HG02588 (cell line): Measurements from ENCODE around the gene OR52H1.
"Not testable (repeated sequence)": the region's sequence is repeated elsewhere in the genome, so short reads cannot be mapped to it uniquely, and the experiment has no call there.

Experiments used
- ATAC-seq: cut with Tn5 transposase; IDR thresholded peaks from one replicate; pipeline ENCODE4 v1.9.1; 2021; ENCODE audit warnings: mild to moderate bottlenecking, moderate library complexity; ENCODE audit not compliant: unreplicated experiment

Gene OR52H1

DNA sequence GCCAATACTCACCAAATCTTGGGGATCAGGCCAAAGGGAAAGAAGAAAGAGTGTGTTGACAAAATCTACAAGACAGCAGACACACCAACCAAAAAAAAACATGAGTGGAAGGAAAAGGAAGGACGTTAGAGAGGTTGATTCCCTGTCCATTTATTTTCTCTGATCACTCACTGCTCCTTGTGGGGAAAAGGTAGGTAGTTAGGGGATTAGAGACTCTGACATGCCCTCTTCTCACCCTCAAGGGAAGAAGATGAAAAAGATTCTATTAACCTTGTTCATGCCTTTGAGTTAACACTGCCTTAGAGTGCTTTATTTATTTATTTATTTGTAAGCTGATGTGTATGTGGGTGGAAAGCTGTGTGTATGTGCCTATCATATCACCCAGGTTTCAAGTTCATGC lies at the start of gene OR52H1:
OR52H1 (minus strand) TSS at position 101 of the 400 bp plus-strand sequence. CDS start 3,035 bp downstream, outside the sequence.
- no peak for ATAC-seq

DNA sequence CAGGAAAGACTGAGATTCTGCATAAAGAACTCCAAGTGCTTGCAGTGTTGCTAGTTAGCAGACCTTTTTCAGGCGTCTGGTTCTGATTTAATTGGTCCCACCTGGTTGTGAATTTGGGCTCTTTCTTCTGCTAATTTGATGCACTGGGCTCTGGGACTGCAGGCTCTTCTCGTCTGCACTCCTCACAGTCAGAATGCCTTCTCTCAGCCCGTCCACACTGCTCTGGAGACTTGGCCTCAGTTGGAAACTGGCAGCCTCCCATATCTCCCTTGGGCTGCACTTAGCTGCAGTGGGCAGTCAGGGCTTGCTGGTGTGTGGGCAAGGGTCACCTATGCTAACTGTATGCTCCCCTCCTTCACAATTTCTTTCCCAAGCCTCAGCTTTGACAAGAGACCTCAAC lies 49.6 kb upstream of the OR52H1 start:
- no peak for ATAC-seq

DNA sequence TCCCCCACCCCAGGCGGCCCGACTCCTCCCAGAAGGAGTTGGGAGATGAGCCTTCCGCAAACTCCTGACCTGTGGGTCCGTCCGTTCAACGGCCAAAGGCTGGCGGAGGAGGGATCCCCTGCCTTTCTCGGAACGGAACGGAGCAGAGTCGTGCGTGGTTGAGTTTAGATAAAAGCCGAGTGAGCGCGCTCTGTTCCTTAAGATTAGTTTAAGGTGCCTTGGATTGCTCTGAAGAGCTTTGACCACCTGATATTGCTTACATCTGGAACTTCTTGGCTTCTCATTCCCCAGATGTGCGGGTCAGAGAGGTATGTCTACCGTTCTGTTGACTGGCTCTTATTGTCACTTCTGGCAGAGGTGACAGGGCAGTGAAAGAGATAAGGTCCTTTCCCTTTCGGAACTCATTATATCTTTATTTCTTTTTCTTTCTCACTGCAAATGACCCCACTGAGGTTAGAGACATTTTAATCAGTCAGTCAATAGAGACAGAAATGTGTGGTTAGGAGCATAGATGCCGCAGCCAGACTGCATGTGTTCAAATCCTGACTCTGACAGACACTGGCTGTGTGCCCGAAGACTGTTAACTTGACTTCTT lies 48.4 kb upstream of the OR52H1 start, which contains the start of gene TRIM6:
TRIM6 (plus strand) TSS at position 31 of the 595 bp plus-strand sequence; CDS start at position 292, 261 bp downstream.
- ATAC-seq: peak; percentile 50

DNA sequence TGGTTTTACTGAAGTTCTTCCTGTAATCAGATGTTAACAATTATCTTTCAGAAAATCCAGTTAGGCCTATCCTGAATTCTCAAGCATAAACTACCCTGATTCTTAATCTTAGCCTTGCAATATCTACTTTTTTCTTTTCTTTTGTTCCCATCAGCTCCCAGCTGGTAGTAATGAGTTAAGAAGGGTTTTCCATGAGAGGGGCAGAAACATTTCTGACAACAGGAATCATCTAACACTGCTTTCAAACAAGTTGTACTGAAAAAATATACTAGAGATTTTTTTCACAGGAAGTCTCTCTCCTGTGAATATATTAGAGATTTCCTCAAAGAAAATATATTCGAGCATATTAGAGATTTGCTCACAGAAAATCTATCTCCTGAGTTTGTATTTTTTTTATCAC lies 44.8 kb upstream of the OR52H1 start:
- no peak for ATAC-seq

DNA sequence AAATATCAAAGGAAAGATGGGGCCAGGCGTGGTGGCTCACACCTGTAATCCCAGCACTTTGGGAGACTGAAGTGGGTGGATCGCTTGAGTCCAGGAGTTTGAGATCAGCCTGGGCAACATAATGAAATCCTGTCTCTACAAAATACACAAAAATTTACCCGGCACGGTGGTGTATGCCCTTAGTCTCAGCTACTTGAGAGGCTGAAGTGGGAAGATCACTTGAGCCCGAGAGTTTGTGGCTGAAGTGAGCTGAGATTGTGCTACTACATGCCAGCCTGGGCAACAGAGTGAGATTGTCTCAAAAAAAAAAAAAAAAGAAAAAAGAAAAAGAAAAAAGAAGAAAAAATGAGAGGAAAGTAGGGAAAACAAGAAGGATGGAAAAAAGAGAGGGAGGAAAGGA lies 44.3 kb upstream of the OR52H1 start:
- ATAC-seq: no peak

DNA sequence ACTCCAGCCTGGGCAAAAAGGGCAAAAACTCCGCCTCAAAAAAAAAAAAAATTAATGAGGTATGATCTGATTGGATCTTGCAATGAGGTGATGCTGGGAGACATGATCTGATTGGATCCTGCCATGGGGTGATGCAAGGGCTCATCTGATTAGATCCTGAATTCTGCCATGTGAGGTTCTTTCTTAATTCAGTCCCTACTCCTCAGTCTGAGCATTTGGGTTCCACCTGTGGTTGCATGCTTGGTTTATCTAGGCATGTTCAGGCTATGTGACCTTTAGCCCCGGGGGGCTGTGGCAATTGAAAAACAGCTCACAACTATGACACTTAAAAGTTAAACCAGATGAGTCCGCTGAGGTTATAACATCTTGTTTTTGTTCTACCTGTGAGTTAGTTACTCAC lies 43.3 kb upstream of the OR52H1 start:
- ATAC-seq: no peak

DNA sequence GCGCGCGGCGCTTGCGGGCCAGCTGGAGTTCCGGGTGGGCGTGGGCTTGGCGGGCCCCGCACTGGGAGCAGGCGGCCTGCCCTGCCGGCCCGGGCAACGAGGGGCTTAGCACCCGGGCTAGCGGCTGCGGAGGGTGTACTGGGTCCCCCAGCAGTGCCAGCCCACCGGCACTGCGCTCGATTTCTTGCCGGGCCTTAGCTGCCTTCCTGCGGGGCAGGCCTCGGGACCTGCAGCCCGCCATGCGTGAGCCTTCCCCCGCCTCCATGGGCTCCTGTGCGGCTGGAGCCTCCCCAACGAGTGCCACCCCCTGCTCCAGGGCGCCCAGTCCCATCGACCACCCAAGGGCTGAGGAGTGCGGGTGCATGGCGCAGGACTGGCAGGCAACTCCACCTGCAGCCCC lies 41.6 kb upstream of the OR52H1 start:
- ATAC-seq: not testable (repeated sequence)

DNA sequence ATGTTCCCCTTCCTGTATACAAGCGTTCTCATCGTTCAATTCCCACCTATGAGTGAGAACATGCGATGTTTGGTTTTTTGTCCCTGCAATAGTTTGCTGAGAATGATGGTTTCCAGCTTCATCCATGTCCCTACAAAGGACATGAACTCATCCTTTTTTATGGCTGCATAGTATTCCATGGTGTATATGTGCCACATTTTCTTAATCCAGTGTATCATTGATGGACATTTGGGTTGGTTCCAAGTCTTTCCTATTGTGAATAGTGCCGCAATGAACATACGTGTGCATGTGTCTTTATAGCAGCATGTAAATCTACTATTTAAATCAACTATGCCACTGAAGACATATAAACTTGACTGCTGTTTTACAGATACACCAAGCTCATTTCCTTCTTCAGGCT lies 36.1 kb upstream of the OR52H1 start:
- not testable (repeated sequence) for ATAC-seq

DNA sequence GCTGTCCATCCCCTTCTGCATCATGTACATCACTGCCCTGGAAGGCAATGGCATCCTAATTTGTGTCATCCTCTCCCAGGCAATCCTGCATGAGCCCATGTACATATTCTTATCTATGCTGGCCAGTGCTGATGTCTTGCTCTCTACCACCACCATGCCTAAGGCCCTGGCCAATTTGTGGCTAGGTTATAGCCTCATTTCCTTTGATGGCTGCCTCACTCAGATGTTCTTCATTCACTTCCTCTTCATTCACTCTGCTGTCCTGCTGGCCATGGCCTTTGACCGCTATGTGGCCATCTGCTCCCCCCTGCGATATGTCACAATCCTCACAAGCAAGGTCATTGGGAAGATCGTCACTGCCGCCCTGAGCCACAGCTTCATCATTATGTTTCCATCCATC lies 32.7 kb upstream of the OR52H1 start:
- no peak for ATAC-seq

DNA sequence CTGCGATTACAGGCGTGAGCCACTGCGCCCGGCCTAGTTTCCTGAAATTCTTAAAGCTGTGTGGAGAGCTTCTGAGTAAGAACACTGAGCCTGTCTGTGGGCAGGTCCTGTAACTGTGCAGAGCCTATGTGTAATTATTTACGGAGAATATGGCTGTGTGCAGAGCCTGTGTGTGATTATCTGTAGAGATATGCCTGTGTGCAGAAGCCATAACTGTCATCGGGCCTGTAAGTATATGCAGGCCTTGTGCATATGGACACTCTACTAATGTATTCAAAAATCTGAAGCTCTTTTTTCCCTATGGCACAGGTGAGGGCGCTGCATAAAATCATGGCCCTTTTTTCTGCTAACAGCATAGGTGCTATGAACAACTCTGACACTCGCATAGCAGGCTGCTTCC lies 32.2 kb upstream of the OR52H1 start, which contains the start of gene OR52B6:
OR52B6 (plus strand) TSS at position 301 of the 400 bp plus-strand sequence; CDS start at position 301, 0 bp downstream.
- ATAC-seq: no peak

DNA sequence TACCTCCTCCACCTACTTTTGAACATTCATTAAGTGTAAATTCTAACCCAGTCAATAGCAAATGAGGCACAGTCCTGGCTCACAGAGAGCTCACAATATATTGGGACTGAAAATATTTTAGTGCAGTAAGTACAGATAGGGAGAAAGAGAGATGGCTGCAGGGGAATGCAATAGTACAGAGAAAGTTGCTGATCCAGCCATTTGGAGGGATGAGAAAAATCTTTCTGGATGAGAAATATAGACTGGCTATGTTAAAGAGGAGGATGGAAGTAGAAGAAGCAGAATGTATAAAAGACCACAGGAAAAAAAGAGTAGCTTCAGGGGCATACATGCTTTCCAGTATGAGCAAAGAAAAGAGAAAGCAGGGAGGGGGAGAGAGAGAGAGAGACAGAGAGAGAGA lies 28.8 kb upstream of the OR52H1 start:
- ATAC-seq: no peak

DNA sequence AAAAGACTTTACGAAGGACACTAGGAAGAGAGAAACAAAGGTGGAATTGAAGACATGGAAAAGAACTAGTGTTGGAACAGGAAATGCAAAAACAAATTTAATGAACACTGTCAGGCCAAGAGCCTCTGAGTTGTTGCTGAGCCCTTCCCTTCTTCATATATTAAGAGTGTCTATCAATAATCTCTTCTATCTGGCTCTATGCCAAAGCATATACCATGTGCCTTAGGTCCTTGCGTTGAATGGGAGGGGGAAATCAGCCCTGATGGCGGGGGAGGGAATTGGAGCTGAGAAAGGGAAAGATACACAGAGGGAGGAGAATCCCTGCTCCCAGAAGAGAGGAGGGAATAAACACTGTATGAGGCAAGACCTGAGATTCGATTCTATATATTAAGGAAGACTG lies 26.8 kb upstream of the OR52H1 start:
- ATAC-seq: no peak

DNA sequence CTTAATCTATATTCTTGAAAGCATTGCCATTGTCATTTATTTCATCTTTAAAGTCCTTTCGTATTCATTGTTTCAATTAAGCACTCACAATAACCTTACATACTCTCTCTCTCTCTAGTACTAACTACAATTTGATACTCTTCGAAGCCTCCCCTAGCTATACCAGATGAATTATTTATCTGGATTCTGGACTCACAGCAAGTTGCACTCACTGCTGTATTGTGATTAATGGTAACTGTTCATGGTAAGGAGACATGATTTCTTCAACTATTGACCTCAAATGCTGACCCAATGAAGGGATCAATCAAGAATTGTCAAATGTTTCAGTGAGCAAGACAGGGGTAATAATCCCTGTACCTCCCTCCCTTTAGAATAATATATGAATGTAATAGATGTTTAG lies 26.3 kb upstream of the OR52H1 start:
- no peak for ATAC-seq

DNA sequence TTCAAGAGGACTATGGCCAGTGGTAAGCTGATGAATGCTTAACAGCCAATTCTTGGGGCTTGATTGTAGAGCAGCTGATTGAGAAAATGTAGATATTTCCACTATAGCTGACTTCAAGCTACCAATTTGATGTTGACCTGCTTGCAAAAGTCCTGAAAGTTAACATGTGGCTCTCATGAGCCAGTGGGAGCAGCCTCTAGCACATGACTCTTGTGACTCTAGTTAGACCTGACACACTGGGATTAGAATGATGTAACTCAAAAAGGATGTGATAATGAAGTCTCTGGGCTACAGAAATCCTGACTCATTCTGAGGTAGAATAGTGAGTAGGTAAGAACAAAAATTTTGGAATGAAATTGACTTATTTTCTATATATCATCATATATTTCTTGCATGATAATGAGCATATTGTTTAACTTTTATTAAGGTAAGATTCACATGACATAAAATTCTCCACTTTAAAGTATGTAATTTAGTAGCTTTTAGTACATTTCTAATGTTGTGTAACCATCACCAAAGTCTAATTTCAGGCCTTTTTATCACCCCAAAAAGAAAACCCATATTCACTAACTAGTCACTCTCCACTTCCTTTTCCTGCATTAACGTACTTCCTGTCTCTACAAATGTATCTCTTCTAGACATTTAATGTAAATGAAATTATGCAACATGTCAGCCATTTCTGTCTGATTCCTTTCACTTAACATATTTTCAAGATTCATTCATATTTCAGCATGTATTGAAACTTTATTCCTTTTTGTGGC lies 16.1 kb upstream of the OR52H1 start:
- no peak for ATAC-seq

DNA sequence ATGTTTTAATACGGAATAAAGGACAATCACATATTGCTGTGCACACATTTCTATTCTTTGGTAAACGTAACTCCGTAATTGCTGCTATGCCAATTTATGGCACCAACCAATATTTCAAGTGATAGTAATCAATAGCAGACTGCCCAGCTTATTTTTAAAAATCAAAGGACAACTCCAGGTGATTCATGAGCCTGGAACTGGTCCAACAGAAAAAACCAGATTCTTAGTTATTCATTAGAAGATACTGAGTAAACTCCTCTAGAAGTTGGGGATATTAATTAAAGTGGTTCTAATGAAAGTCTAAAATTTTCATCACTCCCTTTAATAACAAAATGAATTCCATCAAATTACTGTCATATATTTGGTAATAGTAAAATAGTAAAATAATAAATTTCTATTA lies 9.4 kb upstream of the OR52H1 start:
- ATAC-seq: no peak

DNA sequence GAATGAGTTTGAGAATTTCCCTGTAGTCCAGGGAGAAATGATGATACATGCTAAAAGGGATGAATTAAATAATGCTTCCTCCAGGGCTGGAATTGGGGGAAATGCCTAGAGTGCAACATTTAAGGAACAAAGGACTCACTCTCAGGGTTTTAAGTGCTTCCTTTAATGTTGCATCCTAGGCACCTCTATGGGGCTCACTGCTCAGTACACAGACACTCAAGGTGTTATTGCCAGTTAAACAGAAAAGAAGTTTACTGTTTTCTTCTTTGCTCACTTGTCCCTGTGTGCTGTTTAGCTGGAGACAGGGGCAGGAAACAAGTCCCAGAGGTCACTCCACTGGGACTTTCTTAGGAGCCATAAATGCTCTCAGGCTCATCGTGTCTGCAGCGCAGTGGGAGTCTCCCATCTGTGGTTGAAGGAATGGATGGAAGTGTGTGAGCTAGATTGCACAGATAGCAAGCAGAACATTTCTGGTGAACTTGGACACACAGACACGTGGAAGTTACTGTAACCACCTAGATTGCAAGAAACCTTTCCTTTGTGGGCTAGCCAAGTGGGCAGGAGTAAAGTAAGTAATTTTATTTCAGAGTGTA lies 8.4 kb upstream of the OR52H1 start:
- ATAC-seq: no peak

DNA sequence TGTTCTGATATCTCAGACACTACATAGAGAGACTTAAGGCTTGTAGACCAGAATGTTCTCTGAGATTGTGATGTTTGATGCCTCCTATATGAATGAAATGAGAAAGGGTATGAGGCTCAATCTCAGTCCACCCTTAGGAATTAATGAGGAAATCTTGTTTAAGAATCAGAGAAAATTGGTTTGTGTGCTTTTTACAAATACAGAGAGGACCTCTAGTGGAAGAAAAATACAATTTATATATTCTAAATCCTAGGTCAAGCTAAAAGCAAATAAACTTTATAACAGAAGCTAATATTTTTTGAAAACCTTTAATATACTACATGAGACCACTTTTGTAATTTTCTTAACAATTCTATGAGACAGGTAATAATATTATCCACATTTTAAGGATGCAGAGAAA lies 5.0 kb upstream of the OR52H1 start:
- ATAC-seq: no peak

DNA sequence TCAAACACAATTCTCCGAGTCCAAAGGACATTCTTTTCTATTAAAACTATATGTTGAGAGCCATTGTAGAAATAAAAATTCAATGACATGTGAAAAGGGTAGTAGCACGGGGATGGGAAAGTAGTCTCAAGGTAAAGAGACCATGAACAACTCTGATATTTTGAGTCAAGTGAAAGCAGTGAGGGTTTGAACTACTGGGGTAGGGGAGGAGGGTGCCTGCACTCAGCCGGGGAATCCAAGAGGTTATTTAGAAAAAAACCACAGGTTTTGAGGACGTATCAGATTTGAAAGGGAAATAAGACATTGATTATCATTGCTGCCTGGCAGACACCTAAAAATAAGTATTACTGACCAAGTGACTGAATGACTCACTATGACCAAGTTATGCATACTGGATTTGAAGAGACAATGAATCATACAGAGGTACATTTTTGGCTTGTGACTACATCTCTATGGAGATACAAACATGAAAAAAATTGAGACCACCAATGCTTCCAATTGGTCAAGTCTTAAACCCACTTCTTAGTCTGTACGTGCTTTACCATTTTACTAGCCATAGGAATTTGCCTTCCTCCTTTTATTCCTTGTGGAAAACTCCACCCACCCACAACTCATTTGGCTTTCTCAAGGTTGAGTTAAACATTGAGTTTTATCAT lies 2.2 kb upstream of the OR52H1 start:
- peak; percentile 72 for ATAC-seq

DNA sequence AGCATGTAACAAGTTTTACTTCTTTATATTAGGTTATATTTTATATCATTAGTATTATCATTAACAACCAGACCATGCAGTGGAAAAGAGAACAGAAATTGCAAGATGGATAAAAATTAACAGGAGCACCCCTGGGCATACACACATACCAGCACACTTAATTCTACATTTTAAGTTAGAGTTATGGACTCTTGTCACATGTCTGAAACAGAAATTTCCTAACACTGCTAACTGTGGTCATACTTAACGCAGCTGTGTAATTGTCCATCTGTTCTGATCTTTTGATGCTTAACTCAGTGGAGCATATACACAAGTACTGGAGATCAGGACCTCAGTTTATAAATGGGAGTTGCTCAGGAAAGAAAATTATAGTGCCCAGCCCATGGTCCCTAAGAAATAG lies 358 bp downstream of the OR52H1 start:
- ATAC-seq: no peak

DNA sequence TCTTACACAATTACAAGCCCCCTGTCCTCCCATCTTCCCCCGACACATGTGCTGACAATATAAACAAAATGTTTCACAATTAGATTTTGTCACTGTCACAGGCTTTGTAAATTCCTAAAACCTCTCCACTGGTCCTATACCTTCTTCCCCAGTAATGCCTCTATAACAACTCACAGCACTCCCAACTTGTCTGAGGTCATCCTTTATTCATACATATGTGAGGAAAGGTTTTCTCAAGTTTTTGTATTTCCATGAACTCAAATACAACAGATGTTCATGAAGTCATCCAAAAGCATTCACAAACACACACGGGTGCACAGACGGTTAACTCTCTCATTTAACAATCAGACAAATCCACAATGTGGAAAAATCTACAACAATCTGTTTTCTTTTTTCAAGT lies 1.9 kb downstream of the OR52H1 start:
- no peak for ATAC-seq

DNA sequence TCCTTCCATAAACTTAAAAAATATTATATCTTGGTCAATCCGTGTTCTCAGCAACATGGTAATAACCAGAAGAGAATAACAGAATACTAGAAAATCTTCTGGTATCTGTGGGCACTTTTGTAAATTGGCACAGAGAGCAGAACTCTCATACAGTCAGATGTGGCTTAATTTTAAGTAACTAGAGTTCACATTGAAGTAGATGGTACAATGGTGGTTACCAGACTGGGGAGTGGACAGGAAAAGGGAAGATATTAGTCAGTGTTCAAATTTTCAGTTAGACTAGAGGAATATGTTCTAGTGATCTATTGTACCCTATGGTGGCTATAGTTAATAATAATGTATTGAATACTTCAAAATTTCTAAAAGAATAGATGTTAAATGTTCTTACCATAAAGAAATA lies 6.9 kb downstream of the OR52H1 start:
- no peak for ATAC-seq

DNA sequence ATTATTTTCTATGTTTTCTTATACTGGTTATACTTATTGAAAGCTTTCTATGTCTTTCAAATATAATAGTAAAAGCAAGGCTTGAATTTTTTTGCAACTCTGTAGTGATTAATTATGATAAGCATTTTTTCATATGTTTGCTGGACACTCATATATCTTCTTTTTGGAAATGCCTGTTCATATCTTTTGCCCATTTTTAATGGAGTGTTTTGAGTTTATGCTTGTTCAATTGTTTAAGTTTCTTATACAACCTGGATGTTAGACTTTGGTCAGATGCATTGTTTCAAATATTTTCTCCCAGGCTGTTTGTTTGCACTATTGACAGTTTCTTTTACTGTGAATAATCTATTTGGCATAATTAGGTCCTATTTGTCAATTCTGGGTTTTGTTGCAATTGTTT lies 11.9 kb downstream of the OR52H1 start:
- ATAC-seq: no peak
